DND-41 (cell line): ENCODE measurements around the gene SDK2.

Experiments
- ATAC-seq: fragments of 200-7000 bp; cut with Tn5 transposase; 3 replicates; pipeline ENCODE4 v1.9.1; 2021; ENCODE audit warnings: low read depth; ENCODE audit not compliant: insufficient read depth
- DNase-seq: peaks from one replicate; pipeline ENCODE4 v3.0.0-alpha.2; 2020
- H2AFZ ChIP-seq: 2 replicates; pipeline ENCODE4 v1.6.0; 2012; ENCODE audit warnings: low read depth, low read length
- H3K27ac ChIP-seq: 2 replicates; pipeline ENCODE4 v1.5.1; 2012; ENCODE audit warnings: low read length, inconsistent platforms
- H3K27me3 ChIP-seq: fragments of 200-600 bp; sonication (generic); 2 replicates; pipeline ENCODE4 v1.6.0; 2012; ENCODE audit warnings: low read length, mild to moderate bottlenecking, inconsistent platforms; ENCODE audit not compliant: insufficient read depth, poor library complexity
- H3K36me3 ChIP-seq: 2 replicates; pipeline ENCODE4 v1.5.1; 2012; ENCODE audit warnings: low read length, inconsistent platforms; ENCODE audit not compliant: insufficient read depth
- H3K4me1 ChIP-seq: 2 replicates; pipeline ENCODE4 v1.5.1; 2012; ENCODE audit warnings: mild to moderate bottlenecking, low read length; ENCODE audit not compliant: insufficient read depth
- H3K4me2 ChIP-seq: 2 replicates; pipeline ENCODE4 v1.6.0; 2012; ENCODE audit warnings: mild to moderate bottlenecking, moderate library complexity, low read length, inconsistent platforms; ENCODE audit not compliant: insufficient read depth
- H3K4me3 ChIP-seq, 2 experiments: fragments of 200-600 bp in 1 of 2; shearing (Covaris generic) in 1 of 2; 2 replicates each; pipeline ENCODE4 v1.5.1; 2012 to 2016; ENCODE audit warnings: inconsistent platforms in 2 of 2, low read length in 2 of 2, mild to moderate bottlenecking in 2 of 2, low read depth in 1 of 2, moderate library complexity in 1 of 2
- H3K79me2 ChIP-seq: 2 replicates; pipeline ENCODE4 v1.6.0; 2012; ENCODE audit warnings: low read length, inconsistent platforms; ENCODE audit not compliant: insufficient read depth
- H3K9ac ChIP-seq: 2 replicates; pipeline ENCODE4 v1.6.0; 2012; ENCODE audit warnings: low read depth, mild to moderate bottlenecking, inconsistent platforms, low read length, moderate library complexity
- H3K9me3 ChIP-seq: 2 replicates; pipeline ENCODE4 v1.5.1; 2012; ENCODE audit warnings: low read length, moderate library complexity, mild to moderate bottlenecking, inconsistent platforms; ENCODE audit not compliant: insufficient read depth, severe bottlenecking
- H4K20me1 ChIP-seq: 2 replicates; pipeline ENCODE4 v1.6.0; 2012; ENCODE audit warnings: low read length; ENCODE audit not compliant: insufficient read depth
- CTCF ChIP-seq: IDR thresholded peaks from 2 replicates; pipeline ENCODE4 v1.5.1; 2012; ENCODE audit warnings: borderline replicate concordance, low read length, moderate library complexity, mild to moderate bottlenecking; ENCODE audit not compliant: poor library complexity, severe bottlenecking; ENCODE audit errors: extremely low read depth
- EZH2 ChIP-seq: IDR thresholded peaks from 3 replicates; pipeline ENCODE4 v1.6.1; 2012; ENCODE audit warnings: borderline replicate concordance, low read depth, mild to moderate bottlenecking, moderate library complexity, low read length, inconsistent platforms; ENCODE audit not compliant: severe bottlenecking

SDK2 gene

GRCh38 chr17:73437826-73438225 is 206.4 kb downstream of the SDK2 start:
- peaks cover 5% of the 10 kb centered on the region; the same call in 1 of the 2 replicates for H3K4me1 ChIP-seq
- H3K9ac ChIP-seq: no peak overlapping the region
- H3K9me3 ChIP-seq: no peaks in the 10 kb centered on the region
- no peak overlapping the region for H3K27ac ChIP-seq
- no peak overlapping the region for H3K4me2 ChIP-seq
- H3K4me3 ChIP-seq: no peak overlapping the region
- DNase-seq: no peak
- no peaks in the 10 kb centered on the region for H3K79me2 ChIP-seq
- no peak for TF ChIP-seq CTCF
- no peak for TF ChIP-seq EZH2
- no peaks in the 10 kb centered on the region for H4K20me1 ChIP-seq
- no peak for ATAC-seq
- H3K27me3 ChIP-seq: no peaks in the 10 kb centered on the region
- H2AFZ ChIP-seq: no peak overlapping the region
- H3K36me3 ChIP-seq: no peaks in the 10 kb centered on the region; the same call in 1 of the 2 replicates

GRCh38 chr17:73436954-73437353 is 207.3 kb downstream of the SDK2 start:
- H3K79me2 ChIP-seq: no peaks in the 10 kb centered on the region
- DNase-seq (no peak), ATAC-seq (no peak)
- no peak overlapping the region for H3K4me3 ChIP-seq
- H3K9me3 ChIP-seq: no peaks in the 10 kb centered on the region
- no peaks in the 10 kb centered on the region for H4K20me1 ChIP-seq
- no peak overlapping the region for H3K27ac ChIP-seq
- TF ChIP-seq CTCF (no peak), EZH2 (no peak)
- H3K9ac ChIP-seq: no peak overlapping the region
- H3K4me1 ChIP-seq: peaks cover 5% of the 10 kb centered on the region; the same call in 1 of the 2 replicates
- H3K27me3 ChIP-seq: no peaks in the 10 kb centered on the region
- H3K4me2 ChIP-seq: no peak overlapping the region
- H3K36me3 ChIP-seq: no peaks in the 10 kb centered on the region; the same call in 1 of the 2 replicates
- no peak overlapping the region for H2AFZ ChIP-seq

- no peak overlapping the region for H3K27ac ChIP-seq
- no peaks in the 10 kb centered on the region for H3K9me3 ChIP-seq
- H3K36me3 ChIP-seq: no peaks in the 10 kb centered on the region; the same call in 1 of the 2 replicates
- H3K4me1 ChIP-seq: peaks cover 12% of the 10 kb centered on the region; the same call in 1 of the 2 replicates
- no peak overlapping the region for H3K4me2 ChIP-seq
- DNase-seq (no peak), ATAC-seq (no peak)
- H3K79me2 ChIP-seq: no peaks in the 10 kb centered on the region
- no peak overlapping the region for H3K9ac ChIP-seq
- no peaks in the 10 kb centered on the region for H3K27me3 ChIP-seq
- no peaks in the 10 kb centered on the region for H4K20me1 ChIP-seq
- no peak overlapping the region for H2AFZ ChIP-seq
- TF ChIP-seq CTCF: no peak
- no peak for TF ChIP-seq EZH2
- no peak overlapping the region for H3K4me3 ChIP-seq
Measured at GRCh38 chr17:73435412-73435811, 208.8 kb downstream of the SDK2 start.

GRCh38 chr17:73434154-73434553 is 210.1 kb downstream of the SDK2 start:
- TF ChIP-seq CTCF: no peak
- no peak for TF ChIP-seq EZH2
- Histone ChIP-seq H3K79me2 (no peaks in the 10 kb centered on the region), H3K36me3 (no peaks in the 10 kb centered on the region; the same call in 1 of the 2 replicates), H3K4me2 (no peak overlapping the region), H3K4me3 (no peak overlapping the region), H3K9me3 (no peaks in the 10 kb centered on the region), H4K20me1 (no peaks in the 10 kb centered on the region), H3K27me3 (no peaks in the 10 kb centered on the region), H3K4me1 (peaks cover 25% of the 10 kb centered on the region), H2AFZ (no peak overlapping the region), H3K9ac (no peak overlapping the region), H3K27ac (no peak overlapping the region; the same call in 1 of the 2 replicates)
- no peak for DNase-seq
- no peak for ATAC-seq
